DMS53 (cell line): Measurements from ENCODE around the gene SLC2A3.
"Not testable (repeated sequence)": the region's sequence is repeated elsewhere in the genome, so short reads cannot be mapped to it uniquely, and the experiment has no call there.

Experiments
- DNase-seq: peaks from one replicate; lab custom pipeline; 2025; lab: John Stamatoyannopoulos, UW

Gene SLC2A3

GRCh38 chr12:7951671-7952070 is 15.7 kb upstream of the SLC2A3 start:
- no peak for DNase-seq

GRCh38 chr12:7950230-7950943 is 14.4 kb upstream of the SLC2A3 start:
- not testable (repeated sequence) for DNase-seq

- DNase-seq, result no peak
Measured at GRCh38 chr12:7948589-7949260, 12.7 kb upstream of the SLC2A3 start.

GRCh38 chr12:7947011-7947410 is 11.0 kb upstream of the SLC2A3 start:
- no peak for DNase-seq

- DNase-seq, result not testable (repeated sequence)
Measured at GRCh38 chr12:7944760-7945159, 8.8 kb upstream of the SLC2A3 start.

GRCh38 chr12:7940906-7941305 is 4.9 kb upstream of the SLC2A3 start:
- no peak for DNase-seq

GRCh38 chr12:7937833-7938506 is 2.0 kb upstream of the SLC2A3 start:
- no peak for DNase-seq

GRCh38 chr12:7934889-7935492 is 996 bp downstream of the SLC2A3 start:
- DNase-seq, result no peak

GRCh38 chr12:7934091-7934888 is 1.7 kb downstream of the SLC2A3 start:
- no peak for DNase-seq

- peak; percentile 88 for DNase-seq
Measured at GRCh38 chr12:7933255-7933726, 2.7 kb downstream of the SLC2A3 start.

GRCh38 chr12:7932599-7933240 is 3.3 kb downstream of the SLC2A3 start:
- DNase-seq, result not testable (repeated sequence)

GRCh38 chr12:7929083-7929792 is 6.7 kb downstream of the SLC2A3 start:
- DNase-seq, result no peak

GRCh38 chr12:7927470-7927869 is 8.5 kb downstream of the SLC2A3 start:
- DNase-seq, result no peak

- DNase-seq, result not testable (repeated sequence)
Measured at GRCh38 chr12:7926068-7926666, 9.8 kb downstream of the SLC2A3 start.

GRCh38 chr12:7923241-7924236 is 12.4 kb downstream of the SLC2A3 start:
- no peak for DNase-seq

- DNase-seq, result not testable (repeated sequence)
Measured at GRCh38 chr12:7921181-7921580, 14.8 kb downstream of the SLC2A3 start.

GRCh38 chr12:7918268-7918590 is 17.8 kb downstream of the SLC2A3 start:
- not testable (repeated sequence) for DNase-seq

GRCh38 chr12:7917392-7918267 is 18.4 kb downstream of the SLC2A3 start:
- no peak for DNase-seq
